HG03060 (cell line): ENCODE data around the gene PHAX.
"Not testable (repeated sequence)": the region's sequence is repeated elsewhere in the genome, so short reads cannot be mapped to it uniquely, and the experiment has no call there.

Experiments
- ATAC-seq: cut with Tn5 transposase; IDR thresholded peaks from one replicate; pipeline ENCODE4 v1.9.1; 2021; ENCODE audit warnings: low read depth, moderate number of reproducible peaks; ENCODE audit not compliant: unreplicated experiment

Gene PHAX

DNA sequence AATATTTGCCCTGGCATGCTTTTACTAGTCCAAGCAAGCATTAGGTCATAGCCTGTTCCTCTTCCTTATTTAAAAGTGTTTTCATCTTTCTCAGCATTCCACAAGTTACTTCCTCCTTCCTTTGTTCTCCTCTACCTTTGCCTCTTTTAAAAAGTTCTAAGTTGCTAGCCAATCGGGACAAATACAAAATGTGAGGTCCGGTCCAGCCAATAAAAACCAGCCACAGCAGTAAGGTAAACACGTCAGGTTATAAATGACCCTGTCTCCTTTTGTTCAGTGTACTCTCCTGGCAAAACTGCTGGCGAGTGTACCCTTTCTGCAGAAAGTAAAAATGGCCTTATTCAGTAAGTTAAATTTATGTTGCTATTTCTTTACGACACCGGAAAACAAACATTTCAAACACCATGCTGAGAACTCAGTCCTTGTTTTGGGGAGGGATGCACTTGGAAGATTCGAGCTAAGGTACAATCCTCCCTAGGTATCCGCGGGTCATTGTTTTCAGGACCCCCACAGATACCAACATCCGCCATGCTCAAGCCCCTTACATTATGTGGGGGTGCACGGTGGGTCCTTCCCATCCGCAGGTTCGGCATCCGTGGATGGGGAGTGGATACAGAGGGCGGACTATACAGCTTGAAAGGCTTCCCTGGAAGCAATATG lies 646 bp upstream of the PHAX start:
- not testable (repeated sequence) for ATAC-seq

DNA sequence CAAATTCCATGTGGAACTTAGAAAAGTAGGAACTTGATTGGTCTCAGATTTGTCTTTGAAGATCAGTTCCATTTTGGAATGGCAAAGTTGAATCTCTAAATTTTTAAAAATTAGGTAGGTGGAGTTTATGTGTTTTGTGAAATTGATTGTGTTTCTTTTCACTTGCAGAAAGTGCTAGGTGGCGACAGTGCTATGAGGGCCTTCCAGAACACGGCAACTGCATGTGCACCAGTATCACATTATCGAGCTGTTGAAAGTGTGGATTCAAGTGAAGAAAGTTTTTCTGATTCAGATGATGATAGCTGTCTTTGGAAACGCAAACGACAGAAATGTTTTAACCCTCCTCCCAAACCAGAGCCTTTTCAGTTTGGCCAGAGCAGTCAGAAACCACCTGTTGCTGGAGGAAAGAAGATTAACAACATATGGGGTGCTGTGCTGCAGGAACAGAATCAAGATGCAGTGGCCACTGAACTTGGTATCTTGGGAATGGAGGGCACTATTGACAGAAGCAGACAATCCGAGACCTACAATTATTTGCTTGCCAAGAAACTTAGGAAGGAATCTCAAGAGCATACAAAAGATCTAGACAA lies 2.8 kb downstream of the PHAX start:
- ATAC-seq = no peak

DNA sequence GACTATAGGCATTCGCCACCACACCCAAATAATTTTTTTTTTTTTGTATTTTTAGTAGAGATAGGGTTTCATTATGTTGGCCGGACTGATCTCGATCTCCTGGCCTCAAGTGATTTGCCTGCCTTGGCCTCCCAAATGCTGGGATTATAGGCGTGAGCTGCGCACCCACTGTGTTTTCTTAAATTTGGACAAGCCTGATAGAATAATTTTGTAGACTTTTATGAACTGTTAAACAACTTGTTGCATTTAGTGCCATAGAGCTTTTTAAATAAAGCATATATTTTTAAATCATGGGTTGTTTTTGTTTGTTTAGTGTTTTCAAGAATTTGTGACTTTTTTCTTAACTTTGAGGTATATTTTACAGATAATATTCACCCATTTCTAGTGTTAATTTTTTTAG lies 4.8 kb downstream of the PHAX start:
- ATAC-seq = no peak

GRCh38 chr5:126610160-126610559 lies 9.4 kb downstream of the PHAX start:
- no peak for ATAC-seq

GRCh38 chr5:126610616-126611015 lies 9.9 kb downstream of the PHAX start:
- ATAC-seq = no peak

DNA sequence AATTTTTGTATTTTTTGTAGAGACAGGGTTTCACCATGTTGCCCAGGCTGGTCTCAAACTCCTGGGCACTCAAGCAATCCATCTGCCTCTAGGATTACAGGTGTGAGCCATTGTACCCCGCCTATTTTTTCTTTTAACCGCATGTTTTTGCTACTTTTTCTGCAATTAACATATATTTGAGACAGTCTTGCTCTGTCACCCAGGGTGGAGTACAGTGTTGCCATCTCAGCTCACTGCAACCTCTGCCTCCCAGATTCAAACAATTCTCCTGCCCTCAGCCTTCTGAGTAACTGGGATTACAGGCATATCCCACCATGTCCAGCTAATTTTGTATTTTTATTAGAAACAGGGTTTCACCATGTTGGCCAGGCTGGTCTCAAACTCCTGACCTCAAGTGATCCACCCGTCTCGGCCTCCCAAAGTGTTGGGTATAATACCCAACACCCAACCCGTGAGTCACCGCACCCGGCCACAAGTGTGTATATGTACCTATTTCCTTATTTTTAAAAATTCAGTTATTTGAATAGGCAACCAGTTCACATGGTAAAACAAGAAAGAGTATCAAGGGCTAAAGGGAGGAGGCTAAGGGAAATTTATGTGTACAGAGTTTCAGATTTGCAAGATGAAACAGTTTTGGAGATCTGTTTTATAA lies 13.3 kb downstream of the PHAX start:
- ATAC-seq = no peak

DNA sequence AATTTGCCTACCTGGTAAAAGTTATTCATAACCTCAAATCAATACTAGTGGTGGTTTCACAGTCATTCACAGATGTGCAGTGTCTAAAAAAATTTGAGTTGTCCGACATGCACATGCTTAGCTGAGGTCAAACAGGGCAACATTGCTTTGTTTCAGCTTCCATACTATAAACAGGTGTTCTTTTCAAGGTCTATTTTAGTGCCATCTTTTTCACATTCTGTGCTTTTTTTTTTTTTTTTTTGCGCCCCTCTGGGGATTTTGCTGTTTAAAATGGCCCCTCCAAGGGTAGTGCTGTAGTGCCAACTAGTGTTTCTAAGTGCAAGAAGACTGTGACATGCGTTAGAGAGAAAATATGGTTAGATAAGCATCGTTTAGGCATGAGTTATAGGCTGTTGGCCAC lies 14.5 kb downstream of the PHAX start:
- ATAC-seq = peak; percentile 98

DNA sequence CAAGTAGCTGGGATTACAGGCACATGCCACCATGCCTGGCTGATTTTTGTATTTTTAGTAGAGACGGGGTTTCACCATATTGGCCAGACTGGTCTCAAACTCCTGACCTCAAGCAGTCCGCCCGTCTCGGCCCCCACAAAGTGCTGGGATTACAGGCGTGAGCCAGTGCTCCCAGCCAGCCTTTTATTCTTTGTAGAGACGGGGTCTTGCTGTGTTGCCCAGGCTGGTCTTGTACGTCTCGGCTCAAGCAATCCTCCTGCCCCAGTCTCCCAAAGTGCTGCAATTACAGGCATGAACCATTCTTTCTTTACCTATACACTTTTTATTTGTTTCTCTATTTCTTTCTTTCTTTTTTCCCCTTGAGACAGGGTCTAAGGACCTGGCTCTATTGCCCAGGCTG lies 16.9 kb downstream of the PHAX start:
- not testable (repeated sequence) for ATAC-seq

DNA sequence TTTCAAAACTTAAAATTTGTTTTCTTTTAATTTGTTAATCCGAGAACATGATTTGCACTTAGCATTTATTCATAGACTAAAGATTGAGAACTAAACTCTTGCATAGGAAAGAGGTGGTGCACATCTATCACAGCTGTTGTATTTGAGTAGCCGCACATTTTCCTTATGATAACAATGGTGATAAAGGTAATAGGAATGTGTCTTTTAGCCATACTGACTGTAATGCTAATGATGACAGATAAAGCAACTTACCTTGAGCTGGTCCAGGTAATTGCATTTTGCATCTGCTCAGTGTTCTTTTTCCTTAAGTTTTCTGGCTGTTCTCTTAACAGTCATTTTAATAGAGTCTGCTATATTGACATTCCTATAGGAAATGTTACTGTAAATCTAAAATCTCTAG lies 19.0 kb downstream of the PHAX start:
- no peak for ATAC-seq

GRCh38 chr5:126624534-126624933 lies 23.8 kb downstream of the PHAX start:
- ATAC-seq = no peak

DNA sequence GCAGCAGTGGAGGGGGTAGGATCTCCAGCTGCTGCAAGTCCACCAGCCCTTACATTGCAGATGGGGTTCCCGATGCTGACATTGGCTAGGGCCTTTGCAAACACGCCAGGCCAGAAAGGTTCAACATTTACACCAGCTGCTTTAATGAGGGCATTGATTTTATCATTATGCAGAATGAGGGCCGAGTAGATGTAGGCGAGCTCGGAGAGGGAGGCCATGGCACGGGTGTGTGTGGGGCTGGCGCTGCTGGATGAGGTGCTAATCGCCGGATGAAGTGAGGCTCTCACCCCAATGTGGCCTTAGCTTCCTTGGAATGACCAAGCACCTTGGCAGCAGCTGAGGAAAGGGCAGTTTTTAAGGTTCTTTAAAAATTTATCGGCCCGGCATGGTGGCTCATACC lies 27.4 kb downstream of the PHAX start:
- no peak for ATAC-seq

DNA sequence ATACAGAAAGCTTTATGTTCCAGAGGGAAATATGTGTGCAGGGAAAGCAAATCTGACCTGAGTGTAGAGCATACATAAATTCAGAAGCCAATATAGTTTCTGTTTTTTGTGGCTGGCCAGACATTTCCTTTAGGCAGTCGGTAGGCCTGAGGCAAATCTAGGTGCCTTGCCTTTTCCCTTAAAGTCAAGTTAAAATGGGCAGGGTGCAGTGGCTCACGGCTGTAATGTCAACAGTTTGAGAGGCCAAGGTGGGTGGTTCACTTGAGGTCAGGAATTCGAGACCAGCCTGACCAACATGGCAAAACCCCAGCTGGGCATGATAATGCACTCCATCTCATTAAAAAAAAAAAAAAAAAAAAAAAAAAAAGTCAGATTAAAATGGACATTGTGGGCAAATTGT lies 31.2 kb downstream of the PHAX start:
- ATAC-seq = no peak

DNA sequence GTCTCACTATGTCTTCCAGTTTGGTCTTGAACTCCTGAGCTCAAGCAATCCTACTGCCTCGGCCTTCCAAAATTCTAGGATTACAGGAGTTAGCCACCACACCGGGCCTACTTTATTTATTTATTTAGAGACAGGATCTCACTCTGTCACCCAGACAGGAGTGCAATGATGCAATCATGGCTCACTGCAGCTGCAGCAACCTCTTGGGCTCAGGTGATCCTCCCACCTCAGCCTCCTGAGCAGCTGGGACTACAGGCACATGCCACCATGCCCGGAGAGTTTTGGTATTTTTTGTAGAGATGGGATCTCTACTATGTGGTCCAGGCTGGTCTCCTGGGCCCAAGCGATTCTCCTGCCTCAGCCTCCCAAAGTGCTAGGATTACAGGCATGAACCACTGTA lies 32.8 kb downstream of the PHAX start:
- ATAC-seq = no peak

- no peak for ATAC-seq
Measured at GRCh38 chr5:126635585-126635984, 34.8 kb downstream of the PHAX start.

DNA sequence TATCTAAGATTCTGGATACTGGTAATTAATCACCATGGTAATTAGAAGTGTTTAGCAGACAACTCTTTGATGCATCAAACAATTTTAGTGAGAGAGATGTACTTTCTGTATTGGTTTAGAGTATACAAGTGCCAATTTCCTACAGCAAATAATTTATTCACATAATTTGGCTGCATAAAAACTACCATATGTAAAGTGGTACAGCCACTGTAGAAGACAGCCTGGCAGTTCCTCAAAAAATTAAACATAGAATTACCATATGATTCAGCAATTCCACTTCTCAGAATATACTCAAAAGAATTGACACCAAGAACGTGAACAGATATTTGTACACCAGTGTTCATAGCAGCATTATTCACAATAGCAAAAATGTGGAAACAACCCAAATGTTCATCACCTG lies 36.2 kb downstream of the PHAX start:
- no peak for ATAC-seq

DNA sequence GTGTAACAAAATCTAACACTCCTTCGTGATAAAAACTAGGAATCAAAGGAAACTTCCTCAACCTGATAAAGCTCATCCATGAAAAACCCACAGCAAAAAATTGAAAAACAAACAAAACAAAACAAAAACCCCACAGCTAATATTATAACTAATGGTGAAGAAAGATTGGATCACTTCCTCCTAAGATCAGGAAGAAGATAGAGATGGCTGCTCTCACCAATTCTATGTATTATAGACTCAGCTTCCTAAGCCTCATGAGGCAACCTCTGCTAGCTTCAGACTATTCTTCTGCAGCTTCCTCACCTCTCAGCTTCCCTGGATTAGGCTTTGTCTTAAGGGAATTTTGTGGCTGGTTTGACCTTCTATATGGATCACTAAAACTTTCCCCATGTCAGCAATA lies 40.1 kb downstream of the PHAX start:
- ATAC-seq = no peak

DNA sequence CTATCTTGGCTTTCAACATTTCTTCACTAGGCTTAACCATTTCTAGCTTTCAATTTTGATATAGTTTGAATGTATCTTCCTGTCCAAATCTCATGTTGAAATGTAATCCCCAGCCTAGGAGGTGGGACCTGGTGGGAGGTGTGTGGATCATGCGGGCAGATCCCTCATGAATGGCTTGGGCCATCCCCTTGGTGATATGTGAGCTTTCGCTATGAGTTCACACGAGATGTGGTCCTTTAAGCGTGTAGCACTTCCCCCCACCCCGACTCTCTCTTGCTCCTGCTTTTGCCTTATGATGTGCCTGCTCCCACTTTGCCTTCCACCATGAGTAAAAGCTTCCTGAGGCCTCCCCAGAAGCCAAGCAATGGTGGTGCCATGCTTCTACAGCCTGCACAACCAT lies 40.6 kb downstream of the PHAX start:
- no peak for ATAC-seq

DNA sequence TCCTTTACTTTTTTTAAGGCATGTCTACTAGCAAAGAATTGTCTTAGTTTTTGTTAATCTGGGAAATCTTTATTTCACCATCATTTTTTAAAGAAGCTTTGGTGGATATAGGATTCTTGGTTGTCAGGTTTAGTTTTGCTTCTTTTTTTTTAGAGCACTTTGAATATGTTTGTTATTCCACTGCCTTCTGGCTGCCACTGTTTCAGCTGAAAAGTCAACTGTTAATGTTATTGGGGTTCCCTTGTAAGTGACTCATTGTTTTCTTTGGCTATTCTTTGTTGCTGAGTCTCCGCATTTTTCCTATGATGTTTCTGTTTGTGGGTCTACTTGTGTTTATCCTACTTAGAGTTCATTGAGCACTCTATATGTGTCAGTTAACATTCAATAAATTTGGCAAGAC lies 44.4 kb downstream of the PHAX start:
- no peak for ATAC-seq

DNA sequence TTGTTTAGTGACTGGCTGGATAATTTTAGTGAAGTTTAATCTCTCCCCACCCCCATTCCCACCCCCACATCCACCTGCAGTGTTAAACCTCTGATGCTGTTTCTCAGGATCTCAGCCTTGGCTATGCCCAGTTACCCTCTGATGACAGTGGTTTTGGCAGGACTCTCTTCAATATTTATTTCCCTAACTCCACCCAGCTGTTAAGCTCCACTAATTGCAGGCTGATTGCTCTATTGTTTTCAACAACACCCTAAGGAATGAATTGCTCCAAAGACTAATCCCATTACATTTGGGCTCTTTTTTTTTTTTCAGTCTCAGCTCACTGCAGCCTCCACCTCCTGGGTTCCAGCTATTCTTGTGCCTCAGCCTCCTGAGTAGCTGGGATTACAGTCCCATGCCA lies 46.3 kb downstream of the PHAX start:
- no peak for ATAC-seq

- no peak for ATAC-seq
Measured at GRCh38 chr5:126648471-126648870, 47.7 kb downstream of the PHAX start.

DNA sequence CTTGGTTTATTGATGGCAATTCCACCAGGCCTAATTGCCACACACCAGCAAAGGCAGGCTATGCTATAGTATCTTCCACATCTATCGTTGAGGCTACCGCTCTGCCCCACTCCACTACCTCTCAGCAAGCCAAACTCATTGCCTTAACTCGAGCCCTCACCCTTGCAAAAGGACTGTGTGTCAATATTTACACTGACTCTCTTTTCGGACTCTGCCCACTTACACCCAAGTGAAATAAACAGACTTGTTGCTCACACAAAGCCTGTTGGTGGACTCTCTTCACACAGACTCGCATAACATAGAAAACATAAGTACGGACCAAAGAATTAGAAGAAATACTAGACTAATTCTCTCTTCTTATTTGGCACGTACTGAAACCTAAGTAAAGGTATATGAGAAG lies 48.3 kb downstream of the PHAX start:
- ATAC-seq = not testable (repeated sequence)

- ATAC-seq = not testable (repeated sequence)
Measured at GRCh38 chr5:126649709-126650108, 49.0 kb downstream of the PHAX start.
